Stimulated activated CD4-positive, alpha-beta T cell treated with anti-CD3 and anti-CD28 coated beads, Interleukin-12 subunit alpha, Interleukin-12 subunit beta, amount 100 ng/mL, for 4 hours (primary cell): ENCODE measurements around the gene NAA16.

ENCODE experiments used
- DNase-seq: peaks from one replicate; pipeline ENCODE4 v3.0.0-alpha.2; 2020

The NAA16 gene

GRCh38 chr13:41361491-41361890 lies 50.4 kb downstream of the NAA16 start:
- no peak for DNase-seq

- no peak for DNase-seq
Measured at GRCh38 chr13:41364043-41364442, 53.0 kb downstream of the NAA16 start.

- DNase-seq, result no peak
Measured at GRCh38 chr13:41365631-41366030, 54.6 kb downstream of the NAA16 start.

GRCh38 chr13:41370736-41371135 lies 59.7 kb downstream of the NAA16 start:
- no peak for DNase-seq

GRCh38 chr13:41377446-41377845 lies 66.4 kb downstream of the NAA16 start:
- DNase-seq, result no peak

DNA sequence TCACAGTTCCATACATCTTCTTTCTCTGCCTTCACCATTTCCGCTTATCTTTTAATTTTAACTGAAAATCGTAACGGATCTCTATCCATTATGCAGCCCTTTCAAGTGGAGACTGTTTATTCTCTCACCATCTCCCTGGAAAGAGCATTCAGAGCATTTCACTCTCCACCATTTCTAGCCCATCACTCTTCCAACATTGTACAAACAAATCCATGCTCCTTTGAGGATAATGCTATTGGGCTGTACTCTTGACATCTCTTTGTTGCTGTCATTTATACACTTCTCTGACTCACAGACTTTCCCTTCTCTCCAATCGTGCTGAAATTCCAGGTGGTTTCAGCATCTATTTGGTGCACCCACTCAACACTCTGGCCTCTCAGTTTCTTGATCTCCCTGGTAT lies 71.4 kb downstream of the NAA16 start:
- DNase-seq, result no peak

DNA sequence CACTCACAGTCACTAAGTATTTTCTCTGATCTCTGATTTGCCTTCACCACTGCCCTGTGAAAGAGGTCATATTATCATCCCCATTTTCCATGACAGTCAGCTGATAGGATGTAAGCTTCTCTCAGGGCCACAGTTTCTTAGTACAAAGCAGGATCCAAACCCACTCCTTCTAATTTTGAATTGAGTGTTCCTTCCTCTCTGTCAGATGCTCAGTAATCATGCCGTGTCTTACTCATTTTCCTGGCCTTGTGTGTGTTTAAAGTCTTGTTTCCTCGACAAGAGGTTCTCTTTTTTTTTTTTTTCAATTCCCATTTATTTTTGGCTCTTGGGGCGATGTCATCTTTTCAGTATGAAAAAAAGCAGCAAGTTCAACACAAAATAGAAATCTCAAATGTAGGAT lies 72.3 kb downstream of the NAA16 start:
- no peak for DNase-seq

- no peak for DNase-seq
Measured at GRCh38 chr13:41384749-41385503, 73.9 kb downstream of the NAA16 start.

DNA sequence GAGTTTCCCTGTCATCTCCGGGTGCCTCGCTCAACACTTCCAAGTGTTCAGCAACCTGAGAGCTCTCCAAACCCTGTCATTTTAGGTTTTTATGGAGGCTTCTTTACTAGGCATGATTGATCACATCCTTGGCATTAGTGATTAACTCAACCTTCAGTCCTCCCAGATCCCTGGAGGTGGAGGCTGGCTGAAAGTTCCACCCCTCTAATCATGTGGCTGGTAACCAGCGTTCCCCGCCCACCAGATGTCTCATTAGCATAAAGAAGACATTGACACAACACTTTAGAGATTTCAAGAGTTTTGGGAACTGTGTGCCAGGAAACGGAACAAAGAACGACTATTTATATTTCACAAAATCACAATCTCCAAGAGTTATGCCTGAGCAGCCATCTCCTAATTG lies 75.1 kb downstream of the NAA16 start:
- DNase-seq, result no peak

GRCh38 chr13:41387576-41387975 lies 76.5 kb downstream of the NAA16 start:
- DNase-seq, result no peak

DNA sequence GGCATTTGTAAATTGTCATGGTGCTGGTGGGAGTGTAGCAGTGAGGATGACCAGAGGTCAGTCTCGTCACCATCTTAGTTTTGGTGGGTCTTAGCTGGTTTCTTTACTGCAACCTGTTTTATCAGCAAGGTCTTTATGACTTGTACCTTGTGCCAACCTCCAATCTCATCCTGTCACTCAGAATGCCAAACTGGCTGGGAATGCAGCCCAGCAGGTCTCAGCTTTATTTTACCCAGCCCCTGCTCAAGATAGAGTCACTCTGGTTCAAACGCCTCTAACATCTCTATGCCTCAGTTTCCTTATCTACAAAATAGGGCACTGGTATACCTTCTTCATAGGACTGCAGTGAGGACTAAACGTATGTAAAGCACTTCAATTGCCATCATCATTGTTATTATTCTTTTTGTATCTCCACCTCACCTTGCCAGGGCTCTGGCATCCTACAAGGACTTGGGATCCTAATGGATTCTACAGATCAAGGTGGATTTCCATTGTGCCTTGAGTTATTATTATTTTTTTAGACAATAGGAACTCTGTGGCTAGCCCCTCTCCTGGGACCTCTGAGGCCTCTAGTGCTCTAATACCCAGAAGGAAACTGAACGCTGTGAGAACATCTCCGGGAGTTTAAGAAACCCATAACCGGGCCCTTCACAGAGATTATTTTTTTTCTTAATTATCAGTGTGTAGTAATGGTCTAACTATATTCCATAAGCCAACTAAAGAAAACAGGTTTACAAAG lies 77.2 kb downstream of the NAA16 start:
- no peak for DNase-seq

GRCh38 chr13:41389580-41389979 lies 78.5 kb downstream of the NAA16 start:
- no peak for DNase-seq

GRCh38 chr13:41394166-41394565 lies 83.1 kb downstream of the NAA16 start:
- no peak for DNase-seq

DNA sequence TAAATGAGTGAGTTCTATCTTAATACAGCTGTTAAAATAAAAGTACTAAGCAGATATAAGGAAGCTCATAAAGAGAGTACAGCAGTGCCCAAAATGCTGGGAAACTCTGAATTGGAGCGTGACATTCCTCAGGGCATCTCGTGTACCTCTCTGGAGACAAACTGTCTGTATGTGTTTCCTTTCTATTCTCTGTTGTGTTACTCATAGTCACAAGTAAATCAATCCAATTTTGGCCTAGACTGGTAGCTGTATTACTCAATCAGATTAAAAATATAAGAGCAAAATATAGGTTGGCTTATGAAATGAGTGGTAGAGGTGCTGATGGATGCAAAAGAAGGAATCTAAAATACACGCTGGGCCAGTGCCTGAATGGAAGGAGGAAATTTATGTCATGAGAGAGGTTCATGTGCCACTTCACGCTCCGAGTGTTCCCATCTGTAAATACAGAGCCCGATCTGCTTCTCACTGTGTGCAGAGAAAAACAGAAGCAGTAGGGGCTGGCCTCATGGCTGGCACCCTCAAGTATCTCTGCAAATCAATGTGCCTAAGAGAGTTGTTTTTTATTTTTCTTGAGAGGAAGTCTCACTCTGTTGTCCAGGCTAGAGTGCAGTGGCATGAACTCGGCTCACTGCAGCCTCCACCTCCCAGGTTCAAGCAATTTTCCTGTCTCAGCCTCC lies 87.6 kb downstream of the NAA16 start:
- no peak for DNase-seq

DNA sequence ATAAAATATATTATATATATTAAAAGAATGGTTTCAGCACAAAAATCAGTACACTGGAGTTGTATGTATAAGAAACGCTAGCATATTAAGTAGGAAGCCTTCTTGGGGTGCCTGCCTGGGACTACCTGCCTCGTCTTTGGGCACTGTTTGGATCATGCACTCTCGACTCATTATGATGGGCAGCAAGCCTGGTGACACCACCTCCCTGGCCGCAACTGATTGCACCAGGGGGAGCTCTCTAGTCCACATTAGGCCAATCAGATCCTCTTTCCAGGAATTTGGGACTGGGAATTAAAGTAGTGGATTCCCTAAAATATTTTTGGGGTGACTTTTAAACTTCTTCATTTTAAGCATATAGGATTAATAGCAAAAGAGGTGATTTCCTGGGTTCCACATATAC lies 90.3 kb downstream of the NAA16 start:
- no peak for DNase-seq

GRCh38 chr13:41402691-41403511 lies 91.8 kb downstream of the NAA16 start:
- DNase-seq, result no peak

GRCh38 chr13:41403983-41404382 lies 92.9 kb downstream of the NAA16 start:
- no peak for DNase-seq

DNA sequence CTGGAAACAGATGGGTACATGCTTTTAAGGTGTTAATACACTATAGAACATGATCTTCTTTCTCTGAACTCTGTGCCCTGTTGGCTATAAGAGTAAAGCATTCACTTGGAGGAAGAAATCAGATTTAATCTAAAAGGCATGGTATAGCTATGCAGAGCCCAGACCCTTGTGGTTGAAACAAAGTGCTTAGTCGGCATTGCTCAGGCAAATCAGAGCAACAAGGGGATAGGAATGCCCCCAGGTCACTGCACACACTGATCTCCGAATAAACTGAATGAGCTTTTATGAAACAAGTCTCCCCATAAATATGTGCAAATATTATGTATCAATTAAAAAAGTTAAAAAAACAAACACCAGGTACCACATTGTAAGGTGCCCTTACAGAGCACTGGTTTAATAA lies 94.3 kb downstream of the NAA16 start:
- DNase-seq, result no peak

DNA sequence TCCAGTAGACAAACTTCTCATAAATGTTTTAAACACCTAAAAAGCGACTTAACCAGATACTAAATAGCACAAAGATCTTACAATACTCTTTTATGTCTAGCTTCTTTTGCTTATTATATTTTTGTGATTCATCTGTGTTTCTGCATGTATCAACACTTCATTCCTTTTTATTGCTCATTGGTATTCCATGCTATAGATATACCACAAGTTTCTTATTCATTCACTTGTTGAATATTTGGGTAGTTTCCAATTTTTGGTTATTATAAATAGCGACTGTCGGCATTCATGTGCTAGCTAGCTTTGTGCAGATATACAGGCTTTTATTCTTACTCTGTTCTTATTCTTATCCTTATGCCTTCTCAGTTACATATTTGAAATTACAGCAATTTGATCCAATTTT lies 96.3 kb downstream of the NAA16 start:
- no peak for DNase-seq

GRCh38 chr13:41408121-41408520 lies 97.1 kb downstream of the NAA16 start:
- no peak for DNase-seq

DNA sequence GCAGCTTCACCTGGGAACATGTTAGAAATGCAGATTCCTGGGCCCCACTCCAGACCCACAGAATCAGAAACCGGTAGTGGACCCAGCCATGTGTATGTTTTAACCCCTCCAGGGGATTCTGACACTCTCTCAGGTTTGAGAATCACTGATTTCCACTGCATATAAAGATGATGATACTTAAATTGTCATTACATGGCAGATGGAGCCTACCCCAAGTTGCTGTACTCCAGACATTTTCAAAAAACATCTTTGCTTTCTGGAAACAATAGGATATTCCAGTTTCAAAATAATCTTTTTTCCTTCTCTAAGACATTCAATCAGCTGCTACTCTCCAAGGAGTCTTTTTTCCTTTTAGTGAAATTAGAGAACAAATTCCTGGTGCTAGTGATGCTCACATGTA lies 97.7 kb downstream of the NAA16 start:
- DNase-seq, result no peak

GRCh38 chr13:41409611-41410010 lies 98.5 kb downstream of the NAA16 start:
- DNase-seq, result no peak

GRCh38 chr13:41411060-41411459 lies 100.0 kb downstream of the NAA16 start:
- no peak for DNase-seq
